ACC112 (cell line): ENCODE data around the gene FRA10AC1.

Experiments
- H2AFZ ChIP-seq: fragments of 200-600 bp; sonication (generic); one replicate; pipeline ENCODE4 v1.6.0; 2017; ENCODE audit warnings: antibody characterized with exemption, low read length; ENCODE audit not compliant: unreplicated experiment
- H3K27ac ChIP-seq: fragments of 200-600 bp; sonication (generic); 2 replicates; pipeline ENCODE4 v1.5.1; 2014; ENCODE audit warnings: low read depth, mild to moderate bottlenecking, antibody characterized with exemption, low read length, moderate library complexity
- H3K27me3 ChIP-seq: fragments of 200-600 bp; sonication (generic); 2 replicates; pipeline ENCODE4 v1.6.1; 2014; ENCODE audit warnings: mild to moderate bottlenecking, antibody characterized with exemption, low read length, moderate library complexity, mixed read lengths; ENCODE audit not compliant: insufficient read depth
- H3K36me3 ChIP-seq: fragments of 200-600 bp; sonication (generic); 2 replicates; pipeline ENCODE4 v1.6.1; 2016; ENCODE audit warnings: mild to moderate bottlenecking, antibody characterized with exemption, low read length, moderate library complexity, mixed read lengths; ENCODE audit not compliant: insufficient read depth
- H3K4me1 ChIP-seq: fragments of 200-600 bp; sonication (generic); one replicate; pipeline ENCODE4 v1.6.1; 2016; ENCODE audit warnings: low read length, mixed read lengths; ENCODE audit not compliant: insufficient read depth, unreplicated experiment, control insufficient read depth
- H3K4me3 ChIP-seq: fragments of 200-600 bp; sonication (generic); 2 replicates; pipeline ENCODE4 v1.5.1; 2014; ENCODE audit warnings: mild to moderate bottlenecking, low read depth, low read length
- H3K79me2 ChIP-seq: fragments of 200-600 bp; sonication (generic); one replicate; pipeline ENCODE4 v1.6.0; 2016; ENCODE audit warnings: low read length; ENCODE audit not compliant: control insufficient read depth, unreplicated experiment, insufficient read depth

Gene FRA10AC1

GRCh38 chr10:93672022-93672678 is 30.2 kb downstream of the FRA10AC1 start:
- Histone ChIP-seq H2AFZ (no peak overlapping the region), H3K36me3 (peaks cover 2% of the 10 kb centered on the region; the same call in 1 of the 2 replicates), H3K27me3 (no peaks in the 10 kb centered on the region), H3K4me1 (no peaks in the 10 kb centered on the region), H3K27ac (no peak overlapping the region), H3K79me2 (no peaks in the 10 kb centered on the region), H3K4me3 (no peak overlapping the region)

GRCh38 chr10:93671042-93671441 is 31.4 kb downstream of the FRA10AC1 start:
- H3K4me3 ChIP-seq: no peak overlapping the region
- no peak overlapping the region for H2AFZ ChIP-seq
- H3K79me2 ChIP-seq: no peaks in the 10 kb centered on the region
- H3K27ac ChIP-seq: no peak overlapping the region
- H3K4me1 ChIP-seq: no peaks in the 10 kb centered on the region
- no peaks in the 10 kb centered on the region for H3K27me3 ChIP-seq
- peaks cover 7% of the 10 kb centered on the region; the same call in 1 of the 2 replicates for H3K36me3 ChIP-seq

- H3K79me2 ChIP-seq: no peaks in the 10 kb centered on the region
- no peaks in the 10 kb centered on the region for H3K4me1 ChIP-seq
- H3K27me3 ChIP-seq: no peaks in the 10 kb centered on the region
- no peak overlapping the region for H3K27ac ChIP-seq
- H2AFZ ChIP-seq: no peak overlapping the region
- H3K36me3 ChIP-seq: peaks cover 7% of the 10 kb centered on the region; the same call in 1 of the 2 replicates
- no peak overlapping the region for H3K4me3 ChIP-seq
These were observed 32.0 kb downstream of the FRA10AC1 start for GRCh38 chr10:93670372-93670771.

DNA sequence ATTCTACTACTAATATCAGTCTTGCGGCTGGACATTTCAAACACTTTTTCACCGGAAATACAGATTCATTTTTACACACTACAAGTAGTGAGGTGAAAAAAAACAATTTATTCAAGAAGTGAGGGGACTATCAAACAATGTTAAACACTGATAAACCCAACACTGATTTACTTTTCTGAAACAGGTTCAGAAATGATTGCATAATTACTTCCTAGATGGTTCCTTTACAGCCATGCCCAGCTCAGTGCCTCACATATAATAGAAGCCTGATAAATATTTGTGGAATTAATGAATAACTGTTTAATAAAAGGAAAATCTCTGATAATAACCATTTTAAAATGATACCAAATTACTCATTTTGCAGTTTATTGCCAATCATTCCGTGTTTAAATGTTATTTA is 34.6 kb downstream of the FRA10AC1 start:
- Histone ChIP-seq H3K79me2 (no peaks in the 10 kb centered on the region), H3K4me3 (no peak overlapping the region), H3K27ac (no peak overlapping the region), H3K4me1 (no peaks in the 10 kb centered on the region), H3K27me3 (no peaks in the 10 kb centered on the region), H3K36me3 (peaks cover 7% of the 10 kb centered on the region; the same call in 1 of the 2 replicates), H2AFZ (no peak overlapping the region)

GRCh38 chr10:93666030-93666429 is 36.4 kb downstream of the FRA10AC1 start:
- Histone ChIP-seq H3K79me2 (no peaks in the 10 kb centered on the region), H3K27me3 (no peaks in the 10 kb centered on the region), H2AFZ (no peak overlapping the region), H3K27ac (no peak overlapping the region), H3K4me1 (no peaks in the 10 kb centered on the region), H3K36me3 (peaks cover 7% of the 10 kb centered on the region; the same call in 1 of the 2 replicates), H3K4me3 (no peak overlapping the region)

DNA sequence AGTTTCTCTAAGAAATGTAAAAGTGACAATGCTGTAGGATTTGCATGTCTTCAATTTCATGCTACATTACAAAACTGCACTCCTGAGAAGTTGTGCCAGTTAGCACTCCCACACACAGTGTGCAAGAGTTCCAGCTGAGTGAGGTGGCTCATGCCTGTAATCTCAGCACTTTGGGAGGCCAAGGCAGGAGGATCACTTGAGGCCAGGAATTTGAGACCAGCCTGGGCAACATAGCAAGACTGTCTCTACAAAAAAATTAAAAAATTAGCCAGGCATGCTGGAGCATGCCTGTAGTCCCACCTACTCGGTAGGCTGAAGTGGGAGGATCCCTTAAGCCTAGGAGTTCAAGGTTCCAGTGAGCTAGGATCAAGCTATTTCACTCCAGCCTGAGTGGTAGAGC is 44.6 kb downstream of the FRA10AC1 start:
- Histone ChIP-seq H3K27ac (no peak overlapping the region), H3K4me1 (peaks cover 15% of the 10 kb centered on the region), H2AFZ (no peak overlapping the region), H3K36me3 (no peaks in the 10 kb centered on the region), H3K79me2 (no peaks in the 10 kb centered on the region), H3K27me3 (no peaks in the 10 kb centered on the region), H3K4me3 (no peak overlapping the region)

DNA sequence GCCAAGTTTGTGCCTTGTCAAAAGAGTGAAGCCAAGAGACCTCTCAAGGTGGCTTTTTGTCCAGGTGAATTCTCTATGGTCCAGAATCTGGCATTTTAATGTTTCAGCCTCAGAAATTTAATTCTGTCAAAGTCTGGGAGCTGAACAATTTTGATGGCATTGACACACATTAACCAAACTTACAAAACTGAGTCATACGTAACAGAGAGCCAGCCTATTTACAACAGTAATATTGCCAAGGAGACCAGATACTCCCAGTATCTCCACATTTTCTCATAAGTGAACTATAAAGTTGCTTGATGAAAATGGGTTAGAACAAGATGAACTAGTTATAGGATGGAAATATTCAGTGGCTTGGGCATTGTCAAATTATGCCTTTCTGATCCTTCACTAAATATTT is 46.2 kb downstream of the FRA10AC1 start:
- no peak overlapping the region for H2AFZ ChIP-seq
- no peaks in the 10 kb centered on the region for H3K27me3 ChIP-seq
- H3K36me3 ChIP-seq: no peaks in the 10 kb centered on the region
- no peaks in the 10 kb centered on the region for H3K79me2 ChIP-seq
- H3K27ac ChIP-seq: no peak overlapping the region
- no peak overlapping the region for H3K4me3 ChIP-seq
- H3K4me1 ChIP-seq: peaks cover 18% of the 10 kb centered on the region

GRCh38 chr10:93654201-93654600 is 48.2 kb downstream of the FRA10AC1 start:
- H3K79me2 ChIP-seq: no peaks in the 10 kb centered on the region
- no peaks in the 10 kb centered on the region for H3K36me3 ChIP-seq
- no peak overlapping the region for H2AFZ ChIP-seq
- H3K27me3 ChIP-seq: no peaks in the 10 kb centered on the region
- peaks cover 18% of the 10 kb centered on the region for H3K4me1 ChIP-seq
- no peak overlapping the region for H3K4me3 ChIP-seq
- H3K27ac ChIP-seq: no peak overlapping the region

DNA sequence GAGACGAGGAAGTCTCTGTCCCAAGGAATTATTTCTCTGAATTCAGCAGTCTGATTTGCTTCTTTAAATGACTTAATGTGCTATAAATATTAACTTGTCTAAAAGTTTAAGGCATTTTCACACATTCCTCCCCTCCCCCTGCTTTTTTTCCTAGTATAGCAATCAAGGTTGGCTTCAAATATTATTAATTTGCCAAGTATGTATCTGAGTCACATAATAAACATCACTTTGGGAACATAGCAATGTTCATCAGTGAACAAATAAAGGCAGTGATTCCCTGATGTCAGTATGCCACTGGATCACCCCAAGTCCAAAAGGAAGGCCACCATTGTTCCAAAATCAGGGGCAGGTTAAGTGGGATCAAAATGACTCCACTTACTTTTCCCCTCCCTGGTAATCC is 49.5 kb downstream of the FRA10AC1 start:
- H3K79me2 ChIP-seq: no peaks in the 10 kb centered on the region
- H2AFZ ChIP-seq: no peak overlapping the region
- no peak overlapping the region for H3K4me3 ChIP-seq

DNA sequence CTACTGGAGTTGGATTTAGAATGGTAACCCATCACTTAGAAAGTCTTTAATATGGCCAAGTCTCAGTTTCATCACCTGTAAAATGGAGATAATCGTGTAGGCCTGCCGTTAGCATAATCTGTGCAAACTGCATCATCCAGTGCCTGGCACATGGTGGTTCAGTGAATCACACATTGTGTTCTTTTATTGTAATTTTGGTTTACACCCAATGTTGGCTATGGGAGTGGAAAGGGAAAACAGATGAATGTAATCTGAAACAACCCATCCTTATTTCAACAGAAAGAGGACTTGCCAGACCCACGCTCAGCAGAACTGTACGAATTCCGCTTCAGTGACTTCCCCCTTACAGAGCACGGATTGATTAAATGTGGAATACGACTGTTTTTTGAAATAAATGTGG is 62.6 kb downstream of the FRA10AC1 start:
- H3K36me3 ChIP-seq: no peaks in the 10 kb centered on the region
- H3K4me3 ChIP-seq: no peak overlapping the region
- no peak overlapping the region for H3K27ac ChIP-seq
- peaks cover 29% of the 10 kb centered on the region for H3K27me3 ChIP-seq
- H2AFZ ChIP-seq: no peak overlapping the region
- no peaks in the 10 kb centered on the region for H3K4me1 ChIP-seq
- H3K79me2 ChIP-seq: no peaks in the 10 kb centered on the region

More for the DNA sequence above, 49.5 kb downstream of the FRA10AC1 start:
- Histone ChIP-seq H3K27ac (peak overlapping the region; percentile 26; the same call in 1 of the 2 replicates), H3K4me1 (peaks cover 18% of the 10 kb centered on the region), H3K36me3 (no peaks in the 10 kb centered on the region), H3K27me3 (no peaks in the 10 kb centered on the region)
